ENCODE measurements around the gene RAET1L.
"Not testable (repeated sequence)": the region's sequence is repeated elsewhere in the genome, so short reads cannot be mapped to it uniquely, and the experiment has no call there.

Gene RAET1L

DNA sequence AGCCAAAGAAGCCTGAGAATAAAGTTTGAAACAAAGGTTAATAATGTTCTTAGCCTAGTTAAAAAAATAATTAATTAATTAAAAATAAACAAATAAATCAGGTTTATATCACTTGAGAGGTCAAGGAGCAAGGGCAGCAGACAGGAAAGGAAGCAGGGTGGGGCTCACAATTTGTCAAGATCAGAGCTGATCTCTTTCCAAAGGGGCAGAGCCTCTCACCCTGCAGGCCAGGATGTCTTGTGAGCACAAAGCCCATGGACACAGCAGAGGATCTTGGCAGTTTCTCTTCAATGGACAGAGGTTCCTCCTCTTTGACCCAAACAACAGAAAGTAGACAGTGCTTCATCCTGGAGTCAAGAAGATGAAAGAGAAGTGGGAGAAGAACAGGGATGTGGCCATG, 46.7 kb downstream of the RAET1L start:
- H3K36me3 Mint-ChIP-seq (ENCODE audit: low read depth), result no peaks in the 10 kb centered on the region
- H3K27ac Mint-ChIP-seq, result no peak overlapping the region
- peaks cover 95% of the 10 kb centered on the region for H3K27me3 Mint-ChIP-seq
- peaks cover 16% of the 10 kb centered on the region for H3K4me1 Mint-ChIP-seq (ENCODE audit: low read depth)
- DNase-seq, result no peak
- no peak overlapping the region for H3K4me3 Mint-ChIP-seq
- H3K9me3 Mint-ChIP-seq, result no peaks in the 10 kb centered on the region

DNA sequence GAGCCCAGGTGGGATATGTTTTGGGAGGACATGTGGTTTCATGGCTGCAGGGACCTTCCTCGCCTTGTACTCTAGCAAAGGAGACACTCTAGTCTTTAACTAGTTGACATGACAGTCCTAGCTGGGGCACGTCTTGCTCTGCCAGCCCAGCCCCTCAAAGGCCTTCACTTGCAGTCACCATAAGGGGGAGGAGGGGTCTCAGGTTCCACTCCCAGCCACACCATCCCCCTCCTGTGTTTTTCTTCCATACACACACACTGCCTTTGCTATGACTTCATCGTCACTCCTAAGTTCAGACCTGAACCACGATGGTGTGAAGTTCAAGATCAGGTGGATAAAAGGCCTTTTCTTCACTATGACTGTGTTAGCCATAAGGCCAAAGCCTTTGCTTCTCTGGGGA, 48.1 kb downstream of the RAET1L start:
- Mint-ChIP-seq H3K27me3 (peaks cover 92% of the 10 kb centered on the region), H3K4me3 (no peak overlapping the region), H3K36me3 (ENCODE audit: low read depth) (no peaks in the 10 kb centered on the region), H3K9me3 (no peaks in the 10 kb centered on the region), H3K27ac (no peak overlapping the region), H3K4me1 (ENCODE audit: low read depth) (peaks cover 14% of the 10 kb centered on the region)
- DNase-seq, result no peak

DNA sequence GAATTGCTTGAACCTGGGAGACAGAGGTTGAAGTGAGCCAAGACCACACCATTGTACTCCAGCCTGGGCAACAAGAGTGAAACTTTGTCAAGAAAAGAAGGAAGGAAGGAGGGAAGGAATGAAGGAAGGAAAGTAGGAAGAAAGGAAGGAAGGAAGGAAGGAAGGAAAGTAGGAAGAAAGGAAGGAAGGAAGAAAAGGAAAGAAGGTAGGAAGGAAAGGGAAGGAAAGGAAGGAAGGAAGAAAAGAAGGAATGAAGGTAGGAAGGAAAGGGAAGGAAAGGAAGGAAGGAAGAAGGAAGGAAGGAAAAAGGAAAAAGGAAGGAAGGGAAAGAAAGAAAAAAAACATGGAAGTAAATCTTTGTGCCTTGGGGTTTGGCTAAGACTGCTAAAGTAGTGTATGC, 49.9 kb downstream of the RAET1L start:
- Mint-ChIP-seq H3K4me1 (ENCODE audit: low read depth) (no peaks in the 10 kb centered on the region), H3K27ac (no peak overlapping the region), H3K9me3 (no peaks in the 10 kb centered on the region), H3K36me3 (ENCODE audit: low read depth) (no peaks in the 10 kb centered on the region), H3K4me3 (no peak overlapping the region), H3K27me3 (peaks cover 87% of the 10 kb centered on the region)
- no peak for DNase-seq

DNA sequence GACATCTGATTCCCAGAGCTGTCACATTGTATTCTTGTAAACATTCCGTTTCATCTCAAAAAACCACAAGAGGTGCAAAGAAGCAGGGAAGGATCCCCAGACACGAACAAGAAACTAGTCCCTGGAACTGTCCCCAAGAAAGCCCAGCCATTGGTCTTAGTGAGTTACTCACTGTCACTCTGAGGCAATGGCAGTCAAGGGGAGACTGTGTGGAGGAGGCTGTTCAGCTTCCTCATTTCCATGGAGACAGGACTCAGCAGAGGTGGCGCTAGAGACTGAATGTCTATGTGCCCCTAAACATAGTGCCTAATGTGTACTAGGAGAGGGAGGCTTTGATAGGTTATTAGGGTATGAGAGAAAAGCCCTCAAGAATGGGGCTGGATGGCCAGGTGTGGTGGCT, 50.5 kb downstream of the RAET1L start:
- H3K4me1 Mint-ChIP-seq (ENCODE audit: low read depth), result no peaks in the 10 kb centered on the region
- no peak overlapping the region for H3K4me3 Mint-ChIP-seq
- no peaks in the 10 kb centered on the region for H3K36me3 Mint-ChIP-seq (ENCODE audit: low read depth)
- no peak for DNase-seq
- H3K27me3 Mint-ChIP-seq, result peaks cover 88% of the 10 kb centered on the region
- no peaks in the 10 kb centered on the region for H3K9me3 Mint-ChIP-seq
- H3K27ac Mint-ChIP-seq, result no peak overlapping the region

DNA sequence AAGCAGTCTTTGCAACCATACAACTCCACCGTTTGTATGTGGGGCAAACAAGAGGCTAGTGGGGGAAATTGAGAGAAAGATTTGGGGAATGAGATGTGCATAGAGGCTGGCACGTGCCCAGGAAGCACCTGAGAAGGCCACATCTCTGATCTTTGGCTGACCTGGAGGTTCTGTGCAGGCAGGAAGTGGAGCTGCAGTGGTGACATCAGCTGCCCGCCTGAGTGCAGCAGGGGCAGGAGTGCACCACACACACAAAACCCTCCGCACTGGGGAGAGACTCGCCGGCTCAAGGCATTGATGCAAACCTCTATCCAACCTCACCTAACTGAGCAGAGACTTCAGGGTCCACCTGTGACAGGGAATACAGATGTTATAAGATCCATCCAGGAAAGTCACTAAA, 50.9 kb downstream of the RAET1L start:
- H3K9me3 Mint-ChIP-seq; H3K36me3 Mint-ChIP-seq (ENCODE audit: low read depth); H3K4me3 Mint-ChIP-seq; H3K27ac Mint-ChIP-seq; H3K4me1 Mint-ChIP-seq (ENCODE audit: low read depth); DNase-seq: not testable (repeated sequence)
- peaks cover 88% of the 10 kb centered on the region for H3K27me3 Mint-ChIP-seq

DNA sequence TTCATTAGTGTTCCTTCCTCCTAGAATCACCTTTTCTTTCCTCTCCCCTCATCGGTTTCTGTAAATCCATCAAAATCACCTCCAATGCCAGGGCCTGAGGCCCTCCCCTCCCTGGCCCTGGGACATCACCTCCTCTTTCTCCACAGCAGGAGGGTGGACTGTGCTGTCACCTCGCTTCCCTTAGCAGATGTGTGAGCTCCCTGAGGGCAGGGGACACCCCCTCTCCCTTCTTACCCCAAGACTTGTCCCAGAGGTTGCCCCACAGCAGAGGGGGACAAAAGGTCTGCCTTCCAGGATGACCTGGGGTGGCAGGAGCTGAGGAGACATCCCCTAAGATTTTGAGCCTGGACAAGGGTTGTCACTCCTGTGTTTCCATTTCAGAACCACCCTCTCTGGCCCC, 55.7 kb downstream of the RAET1L start:
- Mint-ChIP-seq H3K4me3 (no peak overlapping the region), H3K36me3 (ENCODE audit: low read depth) (no peaks in the 10 kb centered on the region), H3K9me3 (no peaks in the 10 kb centered on the region), H3K27me3 (peaks cover 86% of the 10 kb centered on the region), H3K4me1 (ENCODE audit: low read depth) (peaks cover 5% of the 10 kb centered on the region), H3K27ac (no peak overlapping the region)
- no peak for DNase-seq

DNA sequence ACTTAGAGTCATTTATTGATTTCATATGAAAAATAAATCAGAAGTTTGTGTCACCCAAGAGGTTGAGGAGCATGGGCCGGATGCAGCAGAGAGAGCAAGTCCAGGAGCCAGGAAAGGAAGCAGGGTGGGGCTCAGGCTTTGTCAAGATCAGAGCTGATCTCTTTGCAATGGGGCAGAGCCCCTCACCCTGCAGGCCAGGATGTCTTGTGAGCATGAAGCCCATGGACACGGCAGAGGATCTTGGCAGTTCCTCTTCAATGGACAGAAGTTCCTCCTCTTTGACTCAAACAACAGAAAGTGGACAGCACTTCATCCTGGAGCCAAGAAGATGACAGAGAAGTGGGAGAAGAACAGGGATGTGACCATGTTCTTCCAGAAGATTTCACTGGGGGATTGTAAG, 56.4 kb downstream of the RAET1L start:
- not testable (repeated sequence) for H3K27ac Mint-ChIP-seq; DNase-seq; H3K4me3 Mint-ChIP-seq; H3K9me3 Mint-ChIP-seq; H3K36me3 Mint-ChIP-seq (ENCODE audit: low read depth)
- Mint-ChIP-seq H3K4me1 (ENCODE audit: low read depth) (peaks cover 13% of the 10 kb centered on the region), H3K27me3 (peaks cover 86% of the 10 kb centered on the region)
